H1 (cell line): Measurements from ENCODE around the gene UBAP2. TPM values are rescaled to one million over a fixed set of nuclear protein-coding genes. Genes with fewer than 3 reads are reported as not detected.

Experiments
- CTCF ChIA-PET: fragments of 300-600 bp; sonication (Branson Sonifier 250); formaldehyde crosslinking; loops from one replicate; lab custom pipeline; 2021; ENCODE audit not compliant: partially characterized antibody; lab: Charles Lee
- POLR2A ChIA-PET: fragments of 300-600 bp; sonication (Branson Sonifier 250); formaldehyde crosslinking; loops from one replicate; lab custom pipeline; 2021; ENCODE audit warnings: inconsistent platforms; ENCODE audit not compliant: partially characterized antibody; lab: Charles Lee
- DNase-seq, 2 experiments: peaks; one replicate each; pipeline versions ENCODE4 v3.0.0 to v3.0.0-alpha.2; 2010 to 2022; ENCODE audit warnings: low spot score in 2 of 2, low read depth in 1 of 2, mixed read lengths in 1 of 2
- FAIRE-seq: peaks from 2 replicates; lab custom pipeline; 2011; peaks lifted over from hg19 to GRCh38; lab: Jason Lieb, UNC
- H2AFZ ChIP-seq: 2 replicates; pipeline ENCODE4 v1.8.1; 2012; ENCODE audit warnings: low read length, inconsistent platforms
- H2AK5ac ChIP-seq: 2 replicates; pipeline ENCODE4 v1.6.1; 2013; ENCODE audit warnings: low read depth, low read length
- H2BK120ac ChIP-seq: replicated peaks from 2 replicates; pipeline ENCODE3; 2013; ENCODE audit warnings: low read depth, low read length, inconsistent platforms
- H2BK12ac ChIP-seq: 2 replicates; pipeline ENCODE4 v1.6.1; 2013; ENCODE audit warnings: low read depth, low read length
- H2BK15ac ChIP-seq: 2 replicates; pipeline ENCODE4 v1.6.1; 2013; ENCODE audit warnings: low read length
- H2BK20ac ChIP-seq: 2 replicates; pipeline ENCODE4 v1.6.1; 2013; ENCODE audit warnings: low read length
- H2BK5ac ChIP-seq: 2 replicates; pipeline ENCODE4 v1.6.1; 2013; ENCODE audit warnings: low read depth, low read length
- H3K14ac ChIP-seq: 2 replicates; pipeline ENCODE4 v1.6.1; 2013; ENCODE audit warnings: inconsistent platforms; ENCODE audit not compliant: insufficient read length
- H3K18ac ChIP-seq: 2 replicates; pipeline ENCODE4 v1.6.1; 2013; ENCODE audit warnings: low read length; ENCODE audit errors: extremely low read depth
- H3K23ac ChIP-seq: 2 replicates; pipeline ENCODE4 v1.6.1; 2013; ENCODE audit warnings: inconsistent platforms; ENCODE audit not compliant: insufficient read length
- H3K23me2 ChIP-seq: 2 replicates; pipeline ENCODE4 v1.6.1; 2013; ENCODE audit warnings: low read depth, low read length
- H3K27ac ChIP-seq: 2 replicates; pipeline ENCODE4 v1.6.1; 2011; ENCODE audit warnings: low read depth, low read length, inconsistent platforms
- H3K27me3 ChIP-seq, 4 experiments: replicated peaks in 1 of 4; 1 replicate in 1 of 4; 2 replicates in 3 of 4; pipeline versions ENCODE4 v1.6.1 to v1.8.1; 2011 to 2013; ENCODE audit warnings: low read length in 3 of 4, mild to moderate bottlenecking in 3 of 4, inconsistent platforms in 2 of 4, mixed read lengths in 2 of 4, moderate library complexity in 1 of 4; ENCODE audit not compliant: control insufficient read depth in 3 of 4, insufficient read depth in 3 of 4; ENCODE audit errors: extremely low read depth in 1 of 4
- H3K36me3 ChIP-seq, 4 experiments: 2 replicates each; pipeline versions ENCODE4 v1.6.1 to v1.8.1; 2011 to 2013; ENCODE audit warnings: mild to moderate bottlenecking in 4 of 4, low read length in 3 of 4, moderate library complexity in 2 of 4, control low read depth in 1 of 4, inconsistent platforms in 1 of 4; ENCODE audit not compliant: insufficient read depth in 4 of 4, control insufficient read depth in 2 of 4
- H3K4ac ChIP-seq: replicated peaks from 2 replicates; pipeline ENCODE3; 2013; ENCODE audit warnings: low read length, low read depth, mixed read lengths, inconsistent platforms; ENCODE audit not compliant: insufficient read length
- H3K4me1 ChIP-seq, 4 experiments: replicated peaks in 1 of 4; 1 replicate in 1 of 4; 2 replicates in 3 of 4; pipeline versions ENCODE4 v1.6.1 to v1.8.1; 2011 to 2013; ENCODE audit warnings: low read length in 3 of 4, inconsistent platforms in 2 of 4, mixed read lengths in 1 of 4; ENCODE audit not compliant: insufficient read depth in 4 of 4, control insufficient read depth in 3 of 4
- H3K4me2 ChIP-seq, 2 experiments: 2 replicates each; pipeline versions ENCODE4 v1.6.1 to v1.8.1; 2011 to 2013; ENCODE audit warnings: low read depth in 2 of 2, low read length in 2 of 2, control low read depth in 1 of 2, inconsistent platforms in 1 of 2, mild to moderate bottlenecking in 1 of 2; ENCODE audit not compliant: insufficient read depth in 1 of 2
- H3K4me3 ChIP-seq, 4 experiments: fragments of 200-600, 300-600 bp in 1 of 4; sonication (generic), shearing (Covaris generic), sonication (Bioruptor Twin) in 1 of 4; 2 replicates each; pipeline versions ENCODE4 v1.5.1 to v1.8.1; 2011 to 2016; ENCODE audit warnings: low read length in 4 of 4, low read depth in 3 of 4, control low read depth in 2 of 4, inconsistent platforms in 2 of 4, mild to moderate bottlenecking in 2 of 4, mixed read lengths in 1 of 4, moderate library complexity in 1 of 4; ENCODE audit not compliant: insufficient read depth in 2 of 4; ENCODE audit errors: extremely low read depth in 1 of 4
- H3K56ac ChIP-seq: replicated peaks from 2 replicates; pipeline ENCODE3; 2013; ENCODE audit warnings: low read depth, mild to moderate bottlenecking, mixed read lengths, low read length, inconsistent platforms; ENCODE audit not compliant: insufficient read length
- H3K79me1 ChIP-seq: 2 replicates; pipeline ENCODE4 v1.6.1; 2013; ENCODE audit warnings: low read depth, low read length, control low read depth
- H3K79me2 ChIP-seq, 2 experiments: 2 replicates each; pipeline versions ENCODE4 v1.6.1 to v1.8.1; 2012 to 2013; ENCODE audit warnings: low read length in 2 of 2, mild to moderate bottlenecking in 2 of 2, inconsistent platforms in 1 of 2; ENCODE audit not compliant: insufficient read depth in 2 of 2, control insufficient read depth in 1 of 2
- H3K9ac ChIP-seq, 4 experiments: replicated peaks in 1 of 4; 1 replicate in 1 of 4; 2 replicates in 3 of 4; pipeline versions ENCODE4 v1.6.1 to v1.8.1; 2011 to 2013; ENCODE audit warnings: low read depth in 3 of 4, low read length in 3 of 4, control low read depth in 2 of 4, mild to moderate bottlenecking in 2 of 4, moderate library complexity in 2 of 4, inconsistent platforms in 1 of 4; ENCODE audit errors: extremely low read depth in 1 of 4
- H3K9me3 ChIP-seq, 2 experiments: 2 replicates each; pipeline versions ENCODE4 v1.6.1 to v1.8.1; 2012 to 2013; ENCODE audit warnings: mild to moderate bottlenecking in 2 of 2, moderate library complexity in 2 of 2, control low read depth in 1 of 2, inconsistent platforms in 1 of 2, low read depth in 1 of 2, low read length in 1 of 2, mixed read lengths in 1 of 2; ENCODE audit not compliant: insufficient read depth in 2 of 2
- H4K20me1 ChIP-seq, 2 experiments: replicated peaks in 1 of 2; 2 replicates each; pipeline versions ENCODE3 to v1.8.1; 2011 to 2013; ENCODE audit warnings: inconsistent platforms in 2 of 2, low read length in 2 of 2, mild to moderate bottlenecking in 1 of 2; ENCODE audit not compliant: insufficient read depth in 2 of 2, control insufficient read depth in 1 of 2
- H4K5ac ChIP-seq: 2 replicates; pipeline ENCODE4 v1.6.1; 2013; ENCODE audit warnings: low read length, low read depth, mixed read lengths, inconsistent platforms; ENCODE audit not compliant: insufficient read length
- H4K8ac ChIP-seq: 2 replicates; pipeline ENCODE4 v1.8.0; 2013; ENCODE audit warnings: mild to moderate bottlenecking, moderate library complexity, low read length, inconsistent platforms; ENCODE audit not compliant: insufficient read depth; ENCODE audit errors: extremely low read depth
- H4K91ac ChIP-seq: replicated peaks from 2 replicates; pipeline ENCODE3; 2013; ENCODE audit warnings: low read length, mixed read lengths, inconsistent platforms; ENCODE audit not compliant: insufficient read length
- CBX5 ChIP-seq: fragments of 300-800, 300-1000 bp; sonication (generic); IDR thresholded peaks from 2 replicates; pipeline ENCODE4 v1.7.1; 2016; ENCODE audit warnings: antibody characterized with exemption, low read length, low read depth
- MAFK ChIP-seq: IDR thresholded peaks from 2 replicates; pipeline ENCODE4 v1.6.1; 2012; ENCODE audit warnings: low read depth, mild to moderate bottlenecking, improper control_type of control experiment, low read length
- SIRT6 ChIP-seq: IDR thresholded peaks from one replicate; pipeline ENCODE4 v1.7.1; 2012; ENCODE audit warnings: low read length, inconsistent platforms
- TAF7 ChIP-seq: optimal IDR thresholded peaks from 2 replicates; pipeline ENCODE3; 2011; ENCODE audit warnings: low read depth, mild to moderate bottlenecking, inconsistent platforms, low read length, moderate library complexity, borderline replicate concordance
- WGBS, 2 experiments: shearing (Covaris generic) in 1 of 2; methylation state at CpG; one replicate each; pipeline versions ENCODE4 v1.1.6 to v1.1.7; 2013 to 2015; ENCODE audit warnings: low lambda C conversion rate in 2 of 2, mixed read lengths in 2 of 2, inconsistent platforms in 1 of 2, low coverage in 1 of 2, missing lambda C conversion rate in 1 of 2; ENCODE audit not compliant: insufficient replicate concordance in 2 of 2, insufficient coverage in 1 of 2, insufficient read length in 1 of 2; ENCODE audit errors: extremely low coverage in 1 of 2, missing lambda C conversion rate in 1 of 2; 5-methylcytosine and 5-hydroxymethylcytosine counted together
- polyA plus RNA-seq, 7 experiments: library from polyadenylated mRNA; depleted of rRNA in 3 of 7; stranded (reverse) in 5 of 7; unstranded in 2 of 7; fragments of >200 nt in 5 of 7; fragments of 200-250 nt in 2 of 7; gene quantifications; 1 replicate in 5 of 7; 2 replicates in 1 of 7; 4 replicates in 1 of 7; pipeline versions ENCODE4 v1.2.1 to v1.2.3, GENCODE V29; 2011 to 2013; ENCODE audit warnings: missing spikeins in 2 of 7, mixed read lengths in 2 of 7
- total RNA-seq: library from RNA; stranded (reverse); fragmentation: NEBNext Ultra II Directional; extraction: Animal tissue kit (Norgen Biotek cat#: 25700); gene quantifications from 2 replicates; pipeline ENCODE4 v1.2.1, GENCODE V29; 2021

Gene UBAP2
- total and polyA plus RNA-seq, 2 of the 8 experiments (the other 6 are each of a cell fraction or from before 2014, with no cell fraction given) = 75.0 to 81.4 TPM

GRCh38 chr9:33926746-33927485, 121.8 kb downstream of the UBAP2 start:
- Histone ChIP-seq H3K27ac (no peak overlapping the region), H3K9ac (no peak overlapping the region)

More at GRCh38 chr9:33926746-33927485, 121.8 kb downstream of the UBAP2 start:
- H3K4me1 ChIP-seq = peaks cover 0 to 2% (median 0%) of the 10 kb centered on the region in 4 experiments; a peak in 1 of 7 replicates
- no peaks in the 10 kb centered on the region; a peak in 1 of 4 replicates for H3K79me2 ChIP-seq
- ChIA-PET CTCF (interaction anchor here (0.6 to 6.5 kb wide), 11 partner anchors 8 to 147 kb away, joined by 3 to 70 read pairs (median 4); no protein-coding TSS in a partner anchor), POLR2A (interaction anchor here (1.1 kb wide), 1 partner anchor 199 kb away, joined by 3 read pairs; the partner anchor contains the start of gene DCAF12)
- no peaks in the 10 kb centered on the region for H3K27me3 ChIP-seq
- TF ChIP-seq TAF7 (no peak), CBX5 (no peak), MAFK (no peak), SIRT6 (no peak)
- H2BK5ac ChIP-seq = no peak overlapping the region
- H2AK5ac ChIP-seq = no peak overlapping the region
- H4K8ac ChIP-seq = no peak overlapping the region; the same call in 1 of the 2 replicates
- no peak overlapping the region for H2BK20ac ChIP-seq
- peaks cover 4 to 5% of the 10 kb centered on the region in 2 experiments for H4K20me1 ChIP-seq
- no peak overlapping the region for H3K23ac ChIP-seq
- H2BK15ac ChIP-seq = no peak overlapping the region
- no peak overlapping the region for H3K14ac ChIP-seq
- FAIRE-seq = no peak
- no peak overlapping the region for H2BK120ac ChIP-seq
- no peak overlapping the region for H3K4me3 ChIP-seq
- H3K79me1 ChIP-seq = no peaks in the 10 kb centered on the region
- no peak overlapping the region for H3K4ac ChIP-seq
- 95% methylated on average over 17 of the region's 17 CpGs; no CpG with 5 or more reads in 1 of the 2 experiments for WGBS, 2 experiments
- no peak overlapping the region for H3K56ac ChIP-seq
- H4K91ac ChIP-seq = no peak overlapping the region
- H3K36me3 ChIP-seq = peaks cover 54 to 73% (median 69%) of the 10 kb centered on the region in 4 experiments
- H2BK12ac ChIP-seq = no peak overlapping the region
- no peak overlapping the region for H4K5ac ChIP-seq
- no peak overlapping the region for H3K18ac ChIP-seq
- no peak for DNase-seq
- no peak overlapping the region for H3K4me2 ChIP-seq
- no peaks in the 10 kb centered on the region for H3K9me3 ChIP-seq
- H3K23me2 ChIP-seq = no peaks in the 10 kb centered on the region
- no peak overlapping the region for H2AFZ ChIP-seq
